ENCODE results near the gene ADAMTS13. TPM values are rescaled to one million over a fixed set of nuclear protein-coding genes. Genes with fewer than 3 reads are reported as not detected.

ADAMTS13 gene
- total and polyA plus RNA-seq, 2 donors, result 1.8 to 3.7 TPM

GRCh38 chr9:133477992-133478850 lies 56.1 kb downstream of the ADAMTS13 start:
- DNase-seq (ENCODE audit: extremely low spot score), result no peak
- no peaks in the 10 kb centered on the region for H3K36me3 ChIP-seq (ENCODE audit: insufficient read depth)
- whole genome bisulfite sequencing, result 41% methylated on average over 17 of the region's 17 CpGs
- H3K4me1 ChIP-seq (ENCODE audit: insufficient read depth), result peaks cover 1% of the 10 kb centered on the region
- no peak overlapping the region for H3K27ac ChIP-seq (ENCODE audit: low read depth)
- H3K4me3 ChIP-seq (ENCODE audit: low read depth, low read length), result peak overlapping the region; percentile 27

GRCh38 chr9:133478851-133479711 lies 56.9 kb downstream of the ADAMTS13 start, which contains the start of gene SLC2A6:
SLC2A6 (minus strand) TSS chr9:133479099; CDS start chr9:133479059, 40 bp downstream.
- DNase-seq (ENCODE audit: extremely low spot score), result no peak
- Histone ChIP-seq H3K27ac (ENCODE audit: low read depth) (no peak within 1 kb of the TSS), H3K4me1 (ENCODE audit: insufficient read depth) (peaks cover 1% of the 10 kb centered on the region), H3K36me3 (ENCODE audit: insufficient read depth) (no peaks in the 10 kb centered on the region), H3K4me3 (ENCODE audit: low read depth, low read length) (peak within 1 kb of the TSS; percentile 27)
- WGBS, result under 1% methylated on average over 84 of the region's 84 CpGs

DNA sequence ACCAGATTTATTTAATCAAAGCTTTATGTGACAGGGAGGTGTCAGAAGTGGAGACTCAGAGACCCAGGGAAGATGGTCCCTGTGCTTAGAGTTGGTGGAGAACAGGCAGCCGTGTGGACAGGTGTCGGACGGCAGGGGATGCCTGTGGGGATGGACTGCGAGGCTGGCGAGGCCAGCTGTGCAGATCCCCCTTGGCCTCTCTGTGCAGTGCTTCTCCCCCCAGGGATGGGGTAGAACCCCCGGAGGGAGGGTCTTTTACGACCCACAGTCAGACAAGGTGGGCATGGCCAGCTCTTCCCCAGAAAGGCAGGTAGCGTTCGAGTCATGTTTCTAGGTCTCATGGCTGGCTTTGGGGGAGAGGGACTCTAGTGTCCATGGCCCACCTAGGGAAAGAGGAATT lies 61.4 kb downstream of the ADAMTS13 start:
- Histone ChIP-seq H3K27ac (ENCODE audit: low read depth) (no peak overlapping the region), H3K36me3 (ENCODE audit: insufficient read depth) (no peaks in the 10 kb centered on the region), H3K4me3 (ENCODE audit: low read depth, low read length) (no peak overlapping the region), H3K4me1 (ENCODE audit: insufficient read depth) (no peaks in the 10 kb centered on the region)
- WGBS, result 75% methylated on average over 9 of the region's 9 CpGs
- DNase-seq (ENCODE audit: extremely low spot score), result no peak

DNA sequence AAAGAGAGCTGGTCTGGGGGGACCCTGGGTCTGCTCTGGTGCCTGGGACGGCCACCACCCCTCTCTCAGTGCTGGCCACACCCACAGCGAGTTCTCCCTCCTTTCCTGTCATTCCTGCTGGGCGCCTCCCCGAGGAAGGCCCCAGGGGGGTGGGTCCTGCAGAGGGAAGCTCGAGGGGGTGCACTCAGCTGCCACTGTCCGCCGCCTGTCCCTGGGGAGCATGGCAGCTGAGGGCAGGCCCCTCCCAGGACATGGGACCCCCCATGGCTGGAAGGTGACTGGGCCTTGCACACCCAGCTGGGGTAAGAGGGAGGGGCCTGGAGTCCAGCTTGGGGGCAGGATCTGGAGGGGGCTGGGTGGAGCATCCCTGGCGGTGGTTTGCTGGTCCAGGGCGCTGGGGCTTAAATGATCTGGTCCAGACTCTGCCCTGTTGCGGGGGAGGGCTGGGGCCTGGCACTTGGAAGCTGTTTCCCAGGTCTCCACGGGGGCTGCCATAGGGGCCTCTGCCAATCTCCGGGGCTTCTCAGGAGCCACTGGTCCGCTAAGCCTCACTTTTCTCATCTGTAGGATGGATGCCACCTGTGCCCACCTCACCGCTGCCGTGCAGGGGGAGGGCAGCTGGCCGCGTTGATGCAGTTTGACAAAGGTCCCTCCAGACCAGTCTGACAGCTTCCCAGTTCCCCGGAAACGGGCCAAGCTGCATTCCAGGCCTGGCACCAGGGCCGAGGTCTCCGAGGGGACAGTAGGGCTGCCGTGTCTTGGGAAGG lies 62.7 kb downstream of the ADAMTS13 start:
- H3K27ac ChIP-seq (ENCODE audit: low read depth), result peak overlapping the region; percentile 46
- peak; percentile 28 for DNase-seq (ENCODE audit: extremely low spot score)
- H3K36me3 ChIP-seq (ENCODE audit: insufficient read depth), result no peaks in the 10 kb centered on the region
- 53% methylated on average over 22 of the region's 22 CpGs for WGBS
- H3K4me3 ChIP-seq (ENCODE audit: low read depth, low read length), result no peak overlapping the region
- no peaks in the 10 kb centered on the region for H3K4me1 ChIP-seq (ENCODE audit: insufficient read depth)

- WGBS, result 65% methylated on average over 25 of the region's 25 CpGs
- no peaks in the 10 kb centered on the region for H3K36me3 ChIP-seq (ENCODE audit: insufficient read depth)
- DNase-seq (ENCODE audit: extremely low spot score), result no peak
- H3K4me1 ChIP-seq (ENCODE audit: insufficient read depth), result no peaks in the 10 kb centered on the region
- H3K4me3 ChIP-seq (ENCODE audit: low read depth, low read length), result no peak overlapping the region
- peak overlapping the region; percentile 46 for H3K27ac ChIP-seq (ENCODE audit: low read depth)
Measured at GRCh38 chr9:133485531-133486260, 63.5 kb downstream of the ADAMTS13 start.

DNA sequence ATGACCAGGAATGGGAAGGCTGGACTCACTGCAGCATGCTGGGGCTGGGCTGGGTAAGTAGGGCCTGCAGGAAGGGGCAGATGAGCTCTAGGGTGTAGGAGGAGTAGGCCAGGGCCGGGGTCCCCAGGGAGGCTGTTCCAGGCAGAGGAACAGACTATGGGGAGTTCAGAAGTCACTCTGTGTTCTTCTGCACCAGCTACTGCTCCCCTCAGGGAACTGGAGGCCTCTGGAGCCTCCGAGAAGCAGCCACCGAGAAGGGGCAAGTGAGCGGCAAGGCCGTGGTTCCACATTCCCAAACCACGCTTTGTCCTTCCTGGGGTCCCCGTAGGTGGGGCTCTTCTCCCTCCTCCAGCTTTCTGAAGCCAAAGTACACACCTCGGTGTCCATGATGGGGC lies 65.2 kb downstream of the ADAMTS13 start:
- no peak overlapping the region for H3K4me3 ChIP-seq (ENCODE audit: low read depth, low read length)
- H3K36me3 ChIP-seq (ENCODE audit: insufficient read depth), result no peaks in the 10 kb centered on the region
- WGBS, result 93% methylated on average over 8 of the region's 8 CpGs

GRCh38 chr9:133488686-133489252 lies 66.6 kb downstream of the ADAMTS13 start:
- no peak for DNase-seq (ENCODE audit: extremely low spot score)
- Histone ChIP-seq H3K27ac (ENCODE audit: low read depth) (no peak overlapping the region), H3K36me3 (ENCODE audit: insufficient read depth) (no peaks in the 10 kb centered on the region), H3K4me1 (ENCODE audit: insufficient read depth) (no peaks in the 10 kb centered on the region), H3K4me3 (ENCODE audit: low read depth, low read length) (no peak overlapping the region)
- 89% methylated on average over 18 of the region's 18 CpGs for WGBS

More for the DNA sequence above, 65.2 kb downstream of the ADAMTS13 start:
- Histone ChIP-seq H3K27ac (ENCODE audit: low read depth) (no peak overlapping the region), H3K4me1 (ENCODE audit: insufficient read depth) (no peaks in the 10 kb centered on the region)
- no peak for DNase-seq (ENCODE audit: extremely low spot score)

- DNase-seq (ENCODE audit: extremely low spot score), result no peak
- no peaks in the 10 kb centered on the region for H3K4me1 ChIP-seq (ENCODE audit: insufficient read depth)
Measured at GRCh38 chr9:133489253-133490190, 67.4 kb downstream of the ADAMTS13 start.

DNA sequence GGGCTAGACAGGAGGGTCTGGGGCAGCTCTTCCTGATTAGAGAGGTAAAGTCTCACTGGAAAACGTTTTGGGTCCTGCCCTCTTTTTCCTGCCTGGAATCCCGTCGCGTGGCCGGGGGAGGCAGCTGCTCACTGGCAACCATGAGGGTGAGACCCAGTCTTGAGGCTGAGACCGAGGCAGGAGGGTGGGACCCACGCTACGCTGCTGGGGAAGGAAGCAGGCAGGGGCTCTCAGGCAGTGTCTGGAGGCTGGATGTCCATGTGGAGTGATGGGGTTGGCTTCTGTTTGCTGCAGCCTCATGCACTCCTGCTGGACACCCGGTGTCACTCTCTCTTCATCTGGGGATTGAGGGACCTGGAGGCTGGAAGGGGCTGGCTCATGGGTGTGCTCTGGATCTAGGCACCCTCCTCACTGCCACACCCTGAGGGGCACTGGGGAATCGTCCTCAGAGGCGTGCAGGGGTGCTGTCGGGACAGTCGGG lies 68.1 kb downstream of the ADAMTS13 start:
- Histone ChIP-seq H3K4me1 (ENCODE audit: insufficient read depth) (no peaks in the 10 kb centered on the region), H3K36me3 (ENCODE audit: insufficient read depth) (no peaks in the 10 kb centered on the region), H3K4me3 (ENCODE audit: low read depth, low read length) (no peak overlapping the region), H3K27ac (ENCODE audit: low read depth) (no peak overlapping the region)
- 62% methylated on average over 13 of the region's 13 CpGs for WGBS
- DNase-seq (ENCODE audit: extremely low spot score), result no peak

More at GRCh38 chr9:133489253-133490190, 67.4 kb downstream of the ADAMTS13 start:
- Histone ChIP-seq H3K27ac (ENCODE audit: low read depth) (no peak overlapping the region), H3K4me3 (ENCODE audit: low read depth, low read length) (no peak overlapping the region), H3K36me3 (ENCODE audit: insufficient read depth) (no peaks in the 10 kb centered on the region)
- 84% methylated on average over 19 of the region's 19 CpGs for WGBS

GRCh38 chr9:133490865-133491655 lies 68.9 kb downstream of the ADAMTS13 start:
- Histone ChIP-seq H3K4me3 (ENCODE audit: low read depth, low read length) (no peak overlapping the region), H3K36me3 (ENCODE audit: insufficient read depth) (no peaks in the 10 kb centered on the region), H3K27ac (ENCODE audit: low read depth) (no peak overlapping the region), H3K4me1 (ENCODE audit: insufficient read depth) (no peaks in the 10 kb centered on the region)
- 80% methylated on average over 12 of the region's 12 CpGs for WGBS
- no peak for DNase-seq (ENCODE audit: extremely low spot score)

DNA sequence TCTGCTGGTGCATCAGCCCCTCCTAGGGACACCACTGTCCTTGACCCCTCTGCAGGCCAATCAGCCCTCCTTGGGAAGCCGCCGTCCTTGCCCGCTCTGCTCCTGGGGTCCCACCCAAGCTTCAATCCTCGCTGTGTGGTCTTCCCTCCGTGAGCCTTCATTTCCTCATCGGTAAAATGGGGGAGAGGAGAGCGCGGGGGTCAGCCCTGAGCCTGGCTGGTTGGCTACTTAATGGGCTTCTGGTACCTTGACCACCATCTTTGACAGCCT lies 69.4 kb downstream of the ADAMTS13 start:
- 93% methylated on average over 8 of the region's 8 CpGs for WGBS
- no peaks in the 10 kb centered on the region for H3K4me1 ChIP-seq (ENCODE audit: insufficient read depth)
- H3K27ac ChIP-seq (ENCODE audit: low read depth), result no peak overlapping the region
- DNase-seq (ENCODE audit: extremely low spot score), result no peak
- no peak overlapping the region for H3K4me3 ChIP-seq (ENCODE audit: low read depth, low read length)
- no peaks in the 10 kb centered on the region for H3K36me3 ChIP-seq (ENCODE audit: insufficient read depth)
